ENCODE results near the gene KRTAP12-1. TPM values are rescaled to one million over a fixed set of nuclear protein-coding genes. Genes with fewer than 3 reads are reported as not detected.
"Not testable (repeated sequence)": the region's sequence is repeated elsewhere in the genome, so short reads cannot be mapped to it uniquely, and the experiment has no call there.

The KRTAP12-1 gene
- total RNA-seq, 1 donor from 2014 or later: not detected

- Mint-ChIP-seq H3K27me3 (ENCODE audit: low read depth) (peaks cover 62% of the 10 kb centered on the region), H3K27ac (ENCODE audit: unreplicated experiment) (no peak overlapping the region), H3K4me3 (no peak overlapping the region), H3K9me3 (no peaks in the 10 kb centered on the region), H3K36me3 (ENCODE audit: low read depth) (no peaks in the 10 kb centered on the region), H3K4me1 (peaks cover 39% of the 10 kb centered on the region)
- DNase-seq (ENCODE audit: low read depth, low spot score): no peak
- TF ChIP-seq CTCF (conservative IDR thresholded peaks at IDR 0.05): no peak
Measured at GRCh38 chr21:44699502-44700001, 17.6 kb upstream of the KRTAP12-1 start.

DNA sequence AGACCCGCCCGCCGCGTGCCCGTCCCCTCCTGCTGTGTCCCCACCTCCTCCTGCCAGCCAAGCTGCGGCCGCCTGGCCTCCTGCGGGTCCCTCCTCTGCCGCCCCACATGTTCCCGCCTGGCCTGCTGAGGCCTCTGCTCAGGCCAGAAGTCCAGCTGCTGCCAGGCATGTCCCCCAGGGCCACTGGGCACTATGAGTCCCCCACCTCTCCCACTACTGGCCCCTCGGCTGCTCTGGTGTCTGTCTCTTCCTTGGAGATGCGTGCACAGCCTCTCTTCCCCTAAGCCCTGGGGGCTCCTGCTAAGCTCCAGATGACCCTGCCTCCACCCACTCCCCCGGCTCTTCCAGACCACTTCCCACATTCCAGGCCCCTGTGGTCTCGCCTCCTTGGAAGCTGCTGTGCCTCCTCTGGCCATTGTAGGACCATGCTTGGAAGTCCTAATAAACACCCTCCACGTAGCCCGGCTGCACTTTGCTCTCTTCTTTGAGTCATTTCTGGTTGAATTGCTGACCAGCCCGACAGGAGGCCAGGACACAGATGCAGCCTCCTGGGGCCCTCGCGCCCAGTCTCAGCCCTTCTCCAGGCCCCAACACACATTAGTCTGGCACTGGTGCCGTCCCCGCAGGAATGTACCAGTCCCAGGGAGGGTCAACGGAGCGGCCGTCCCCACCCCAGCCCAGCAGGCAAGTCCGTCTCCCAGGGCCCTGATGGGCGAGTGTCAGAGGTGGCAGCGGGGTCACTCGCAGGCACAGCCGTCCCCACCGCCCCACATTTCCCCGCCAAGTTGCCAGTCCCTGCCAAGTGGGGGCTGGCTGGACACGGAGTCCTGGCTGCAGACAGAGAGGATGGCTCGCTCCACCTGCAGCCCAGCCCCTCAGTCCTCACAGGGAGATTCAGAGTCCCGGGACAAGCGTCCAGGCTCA lies 16.1 kb upstream of the KRTAP12-1 start:
- H3K4me1 Mint-ChIP-seq: peaks cover 39% of the 10 kb centered on the region
- TF ChIP-seq CTCF (conservative IDR thresholded peaks at IDR 0.05): no peak
- H3K27ac Mint-ChIP-seq (ENCODE audit: unreplicated experiment): peak overlapping the region; percentile 78
- H3K27me3 Mint-ChIP-seq (ENCODE audit: low read depth): peaks cover 48% of the 10 kb centered on the region
- DNase-seq (ENCODE audit: low read depth, low spot score): no peak
- peaks cover 4% of the 10 kb centered on the region for H3K36me3 Mint-ChIP-seq (ENCODE audit: low read depth)
- H3K4me3 Mint-ChIP-seq: no peak overlapping the region
- H3K9me3 Mint-ChIP-seq: no peaks in the 10 kb centered on the region

DNA sequence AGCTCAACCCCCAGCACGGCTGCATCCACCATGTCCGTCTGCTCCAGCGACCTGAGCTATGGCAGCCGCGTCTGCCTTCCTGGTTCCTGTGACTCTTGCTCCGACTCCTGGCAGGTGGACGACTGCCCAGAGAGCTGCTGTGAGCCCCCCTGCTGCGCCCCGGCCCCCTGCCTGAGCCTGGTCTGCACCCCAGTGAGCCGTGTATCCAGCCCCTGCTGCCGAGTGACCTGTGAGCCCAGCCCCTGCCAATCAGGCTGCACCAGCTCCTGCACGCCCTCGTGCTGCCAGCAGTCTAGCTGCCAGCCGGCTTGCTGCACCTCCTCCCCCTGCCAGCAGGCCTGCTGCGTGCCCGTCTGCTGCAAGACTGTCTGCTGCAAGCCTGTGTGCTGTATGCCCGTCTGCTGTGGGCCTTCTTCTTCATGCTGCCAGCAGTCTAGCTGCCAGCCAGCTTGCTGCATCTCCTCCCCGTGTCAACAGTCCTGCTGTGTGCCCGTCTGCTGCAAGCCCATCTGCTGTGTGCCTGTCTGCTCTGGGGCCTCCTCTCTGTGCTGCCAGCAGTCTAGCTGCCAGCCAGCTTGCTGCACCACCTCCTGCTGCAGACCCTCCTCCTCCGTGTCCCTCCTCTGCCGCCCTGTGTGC lies 15.3 kb upstream of the KRTAP12-1 start, which contains the start of gene KRTAP10-12:
Gene KRTAP10-12, plus strand, starts transcription at position 1 of the 639 bp plus-strand sequence. Its CDS starts 30 bp downstream, at position 31.
- Mint-ChIP-seq H3K27ac (ENCODE audit: unreplicated experiment) (peak within 1 kb of the TSS; percentile 78), H3K4me1 (peaks cover 39% of the 10 kb centered on the region), H3K27me3 (ENCODE audit: low read depth) (peaks cover 42% of the 10 kb centered on the region)
- H3K36me3 Mint-ChIP-seq (ENCODE audit: low read depth); DNase-seq (ENCODE audit: low read depth, low spot score); H3K4me3 Mint-ChIP-seq; H3K9me3 Mint-ChIP-seq: not testable (repeated sequence)

DNA sequence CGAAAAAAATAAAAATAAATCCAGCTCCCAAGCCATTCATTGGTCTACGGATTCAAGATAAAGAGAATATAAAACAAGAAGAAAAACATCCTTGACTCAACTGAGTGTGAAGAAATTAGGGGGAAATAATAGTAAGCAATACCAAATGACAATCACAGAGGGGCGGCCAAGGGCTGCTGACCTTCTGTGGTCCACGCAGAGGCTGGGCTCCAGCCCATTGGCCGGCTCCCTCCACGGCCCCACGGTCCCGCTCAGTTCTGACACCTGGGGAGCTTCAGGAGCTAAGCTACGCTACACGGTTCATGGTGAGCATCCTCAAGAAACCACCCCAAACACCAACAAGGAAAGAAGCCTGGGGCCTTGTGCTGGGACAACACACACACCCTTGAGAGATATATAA lies 14.6 kb upstream of the KRTAP12-1 start:
- TF ChIP-seq CTCF (conservative IDR thresholded peaks at IDR 0.05): no peak
- H3K4me3 Mint-ChIP-seq: no peak overlapping the region
- H3K27ac Mint-ChIP-seq (ENCODE audit: unreplicated experiment): no peak overlapping the region
- H3K9me3 Mint-ChIP-seq: peaks cover 6% of the 10 kb centered on the region
- peaks cover 42% of the 10 kb centered on the region for H3K27me3 Mint-ChIP-seq (ENCODE audit: low read depth)
- peaks cover 6% of the 10 kb centered on the region for H3K36me3 Mint-ChIP-seq (ENCODE audit: low read depth)
- peaks cover 39% of the 10 kb centered on the region for H3K4me1 Mint-ChIP-seq
- no peak for DNase-seq (ENCODE audit: low read depth, low spot score)

DNA sequence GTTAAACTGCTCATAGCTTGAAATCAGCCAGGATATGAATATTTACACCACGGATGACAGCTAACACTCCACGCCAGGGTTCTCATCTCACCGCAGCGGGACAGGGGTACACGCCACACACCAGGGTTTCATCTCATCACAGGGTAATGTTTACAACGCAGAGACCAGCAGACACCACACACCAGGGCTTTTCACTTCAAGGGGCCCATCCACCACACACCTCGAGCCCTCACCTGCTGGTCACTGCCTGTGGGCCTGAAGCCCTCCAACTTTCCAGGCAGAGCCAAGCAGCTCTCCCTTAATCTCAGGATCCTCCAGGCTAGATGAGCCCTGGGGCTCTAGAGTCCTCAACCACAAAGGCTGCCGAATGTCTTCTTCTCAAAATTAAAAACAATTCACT lies 13.7 kb upstream of the KRTAP12-1 start:
- no peak for TF ChIP-seq CTCF (conservative IDR thresholded peaks at IDR 0.05)
- H3K36me3 Mint-ChIP-seq (ENCODE audit: low read depth): peaks cover 6% of the 10 kb centered on the region
- peaks cover 6% of the 10 kb centered on the region for H3K9me3 Mint-ChIP-seq
- peaks cover 33% of the 10 kb centered on the region for H3K4me1 Mint-ChIP-seq
- H3K27me3 Mint-ChIP-seq (ENCODE audit: low read depth): peaks cover 42% of the 10 kb centered on the region
- H3K4me3 Mint-ChIP-seq: no peak overlapping the region
- H3K27ac Mint-ChIP-seq (ENCODE audit: unreplicated experiment): peak overlapping the region; percentile 67
- no peak for DNase-seq (ENCODE audit: low read depth, low spot score)
